BJ (cell line): ENCODE measurements around the gene EYA3. TPM values are rescaled to one million over a fixed set of nuclear protein-coding genes. Genes with fewer than 3 reads are reported as not detected.
A peak's percentile ranks its signal among the peaks of the same experiment; 100 is the strongest.

Experiments used
- CTCF ChIA-PET: fragments of 350-600 bp; formaldehyde crosslinking; extraction: SDS; loops from one replicate; lab custom pipeline; 2021; ENCODE audit warnings: antibody characterized with exemption, inconsistent platforms; lab: Yijun Ruan, JAX
- POLR2A ChIA-PET: fragments of 300-600 bp; sonication (Branson Sonifier 250); formaldehyde crosslinking; extraction: SDS; loops from one replicate; lab custom pipeline; 2021; ENCODE audit warnings: antibody characterized with exemption; lab: Charles Lee
- DNase-seq: peaks from one replicate; pipeline ENCODE4 v3.0.0-alpha.2; 2011; ENCODE audit warnings: low read depth
- H3K27me3 ChIP-seq: 2 replicates; pipeline ENCODE4 v1.6.0; 2011; ENCODE audit warnings: low read length; ENCODE audit not compliant: control insufficient read depth, insufficient read depth
- H3K36me3 ChIP-seq: 2 replicates; pipeline ENCODE4 v1.5.1; 2011; ENCODE audit warnings: low read length; ENCODE audit not compliant: control insufficient read depth, insufficient read depth
- H3K4me3 ChIP-seq: 2 replicates; pipeline ENCODE4 v1.5.1; 2011; ENCODE audit warnings: low read depth, mild to moderate bottlenecking, control low read depth, low read length
- CTCF ChIP-seq: IDR thresholded peaks from 2 replicates; pipeline ENCODE4 v1.5.1; 2011; ENCODE audit warnings: low read depth, mild to moderate bottlenecking, control low read depth, inconsistent platforms, low read length, moderate library complexity; ENCODE audit not compliant: insufficient read depth
- polyA plus RNA-seq: library from polyadenylated mRNA; depleted of rRNA; stranded (reverse); fragments of >200 nt; gene quantifications from 2 replicates; pipeline ENCODE4 v1.2.3, GENCODE V29; 2011

EYA3 gene
- polyA plus RNA-seq, 1 experiment: 8.6 TPM

GRCh38 chr1:27941671-27942540, 146.5 kb downstream of the EYA3 start:
- no peak for TF ChIP-seq CTCF
- no peak overlapping the region for H3K4me3 ChIP-seq
- CTCF ChIA-PET: interaction anchor here (1.0 to 3.1 kb wide), 4 partner anchors 10 to 84 kb away, joined by 4 to 10 read pairs (median 6); no protein-coding TSS in a partner anchor
- H3K36me3 ChIP-seq: no peaks in the 10 kb centered on the region
- 0 out of 2 replicates have a peak, but pooled peaks cover 2% of the 10 kb centered on the region for H3K27me3 ChIP-seq
- POLR2A ChIA-PET: no interaction called here
- no peak for DNase-seq

DNA sequence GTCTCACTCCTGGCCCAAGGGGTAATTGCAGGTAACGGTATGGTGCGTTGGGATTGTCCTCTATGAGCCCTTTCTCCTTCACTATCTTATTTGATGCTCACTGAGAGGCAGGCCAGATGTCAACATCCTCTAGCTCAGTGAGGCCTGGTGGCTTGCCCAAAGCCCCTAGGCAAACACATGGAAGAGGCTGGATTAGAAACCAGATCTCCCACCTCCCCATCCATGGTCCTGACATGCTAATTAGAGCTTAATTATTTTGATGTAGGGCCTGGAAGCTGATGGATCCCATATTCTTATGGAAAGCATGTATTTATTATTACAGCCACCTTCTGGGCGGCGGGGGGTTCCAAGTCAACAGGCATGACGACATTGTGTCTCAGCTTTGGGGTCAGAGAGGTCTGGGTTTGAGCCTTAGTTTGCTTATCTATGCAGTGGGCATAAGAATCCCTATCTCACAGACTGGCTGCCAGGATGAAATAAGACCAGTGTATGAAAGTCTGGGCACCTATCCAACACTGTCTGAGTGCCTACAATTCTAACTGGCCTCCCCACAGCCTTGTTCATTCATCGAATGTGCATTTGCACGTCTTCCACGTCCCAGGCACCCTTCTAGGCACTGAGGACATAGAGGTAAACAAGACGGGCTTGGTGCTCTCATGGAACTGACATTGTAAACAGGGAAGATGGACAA, 147.4 kb downstream of the EYA3 start:
- Histone ChIP-seq H3K36me3 (no peaks in the 10 kb centered on the region), H3K27me3 (peaks cover 3% of the 10 kb centered on the region; the same call in 1 of the 2 replicates), H3K4me3 (no peak overlapping the region)
- no peak for DNase-seq
- TF ChIP-seq CTCF: no peak
- ChIA-PET POLR2A (no interaction called here), CTCF (interaction anchor here (0.8 to 3.1 kb wide), 9 partner anchors 11 to 81 kb away, joined by 3 to 13 read pairs (median 5); no protein-coding TSS in a partner anchor)

- ChIA-PET CTCF (interaction anchor here (0.8 to 3.1 kb wide), 8 partner anchors 10 to 80 kb away, joined by 3 to 13 read pairs (median 6); no protein-coding TSS in a partner anchor), POLR2A (no interaction called here)
- no peaks in the 10 kb centered on the region for H3K36me3 ChIP-seq
- peak; percentile 37 for TF ChIP-seq CTCF
- no peak overlapping the region for H3K4me3 ChIP-seq
- DNase-seq: no peak
- H3K27me3 ChIP-seq: peaks cover 3% of the 10 kb centered on the region; the same call in 1 of the 2 replicates
Observed at GRCh38 chr1:27940297-27940696, 148.1 kb downstream of the EYA3 start.

DNA sequence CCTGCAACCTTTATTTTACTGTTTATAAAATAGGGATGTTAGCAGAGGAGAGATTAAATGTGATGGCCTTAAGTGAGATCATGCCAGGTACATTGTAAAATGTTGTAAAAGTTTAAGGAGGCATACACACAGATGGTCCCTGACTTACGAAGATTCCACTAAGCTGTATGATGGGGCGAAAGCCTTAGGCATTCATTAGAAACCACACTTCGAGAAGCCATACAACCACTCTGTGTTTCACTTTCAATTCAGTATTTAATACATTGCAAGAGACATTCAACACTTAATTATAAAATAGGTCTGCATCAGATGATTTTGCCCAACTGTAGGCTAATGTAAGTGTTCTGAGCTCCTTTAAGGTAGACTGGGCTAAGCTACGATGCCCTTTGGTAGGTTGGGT, 149.9 kb downstream of the EYA3 start:
- no peak for DNase-seq
- H3K36me3 ChIP-seq: no peaks in the 10 kb centered on the region
- peaks cover 3% of the 10 kb centered on the region for H3K27me3 ChIP-seq
- ChIA-PET POLR2A (no interaction called here), CTCF (interaction anchor here (0.8 to 3.1 kb wide), 2 partner anchors 13 to 15 kb away, joined by 3 to 10 read pairs; no protein-coding TSS in a partner anchor)
- H3K4me3 ChIP-seq: no peak overlapping the region
- TF ChIP-seq CTCF: no peak

GRCh38 chr1:27937524-27937836, 150.9 kb downstream of the EYA3 start:
- TF ChIP-seq CTCF: no peak

More at GRCh38 chr1:27937524-27937836, 150.9 kb downstream of the EYA3 start:
- ChIA-PET POLR2A (no interaction called here), CTCF (interaction anchor here (1.6 kb wide), 1 partner anchor 20 kb away, joined by 6 read pairs; no protein-coding TSS in a partner anchor)
- DNase-seq: no peak
- H3K4me3 ChIP-seq: no peak overlapping the region
- H3K27me3 ChIP-seq: peaks cover 3% of the 10 kb centered on the region
- no peaks in the 10 kb centered on the region for H3K36me3 ChIP-seq
